HG02852 (cell line): ENCODE measurements around the gene EEF1A2.

Experiments used
- ATAC-seq: cut with Tn5 transposase; IDR thresholded peaks from one replicate; pipeline ENCODE4 v1.9.1; 2021; ENCODE audit warnings: mild to moderate bottlenecking, moderate library complexity; ENCODE audit not compliant: unreplicated experiment

Gene EEF1A2

GRCh38 chr20:63498960-63499337, at the start of gene EEF1A2:
Gene EEF1A2 (minus strand): TSS chr20:63499083. CDS start chr20:63497763, 1,320 bp downstream.
- no peak for ATAC-seq

DNA sequence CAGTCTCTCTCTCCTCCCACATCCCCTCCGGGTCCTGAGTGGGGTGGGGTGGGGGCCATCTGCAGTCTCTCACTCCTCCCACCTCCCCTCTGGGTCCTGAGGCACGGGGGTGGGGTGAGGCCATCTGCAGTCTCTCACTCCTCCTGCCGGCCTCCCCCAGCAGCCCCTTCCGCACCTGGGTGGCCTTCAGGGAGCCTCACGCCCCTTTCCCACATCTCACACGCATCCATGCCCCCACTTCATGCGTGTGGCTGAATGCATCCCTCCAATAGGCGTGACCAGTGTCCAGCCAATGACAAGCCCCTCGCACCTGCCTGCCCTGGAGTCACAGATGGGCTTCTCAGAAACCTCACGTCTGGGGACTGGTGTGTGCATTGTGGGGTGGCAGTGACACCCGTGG, 49.7 kb upstream of the EEF1A2 start:
- no peak for ATAC-seq

DNA sequence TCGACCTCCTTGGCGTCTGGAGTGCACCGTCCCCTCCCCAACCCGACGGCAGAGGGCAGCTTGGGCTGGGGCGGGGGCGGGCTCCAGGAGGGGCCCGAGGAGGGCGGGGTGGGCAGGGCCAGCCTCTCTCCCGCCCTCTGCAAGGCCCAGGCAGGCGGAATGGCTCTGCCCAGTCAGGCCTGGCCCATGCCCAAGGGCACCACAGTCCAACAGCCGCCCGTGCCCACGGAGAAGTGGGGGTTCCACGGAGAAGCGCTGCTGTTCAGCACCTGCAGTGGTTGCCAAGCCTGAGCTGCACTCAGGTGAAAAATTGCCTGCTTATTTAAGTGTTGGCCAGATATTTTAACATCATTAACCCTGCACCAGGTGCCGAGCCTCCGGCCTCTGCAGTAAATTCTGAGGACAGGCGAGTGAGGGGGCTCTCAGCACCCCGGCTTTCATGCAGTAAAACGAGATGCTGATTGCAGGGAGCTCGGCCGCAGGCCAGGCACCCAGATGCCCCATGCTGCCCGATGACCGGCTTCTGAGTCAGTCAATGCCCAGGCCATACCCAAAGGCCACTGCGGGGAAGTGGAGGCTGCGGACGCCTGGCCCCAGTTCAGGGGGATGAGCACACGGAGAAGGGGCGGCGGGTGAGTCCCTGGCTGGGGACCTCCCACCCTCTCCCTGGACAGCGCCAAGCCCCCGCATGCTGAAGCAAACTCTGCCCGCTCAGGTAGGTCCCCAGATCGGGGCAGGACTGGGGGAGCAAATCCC, 49.0 kb upstream of the EEF1A2 start, which contains the start of gene SRMS:
SRMS (minus strand) TSS at position 25 of the 756 bp plus-strand sequence. CDS start 286 bp downstream, outside the sequence.
- no peak for ATAC-seq

DNA sequence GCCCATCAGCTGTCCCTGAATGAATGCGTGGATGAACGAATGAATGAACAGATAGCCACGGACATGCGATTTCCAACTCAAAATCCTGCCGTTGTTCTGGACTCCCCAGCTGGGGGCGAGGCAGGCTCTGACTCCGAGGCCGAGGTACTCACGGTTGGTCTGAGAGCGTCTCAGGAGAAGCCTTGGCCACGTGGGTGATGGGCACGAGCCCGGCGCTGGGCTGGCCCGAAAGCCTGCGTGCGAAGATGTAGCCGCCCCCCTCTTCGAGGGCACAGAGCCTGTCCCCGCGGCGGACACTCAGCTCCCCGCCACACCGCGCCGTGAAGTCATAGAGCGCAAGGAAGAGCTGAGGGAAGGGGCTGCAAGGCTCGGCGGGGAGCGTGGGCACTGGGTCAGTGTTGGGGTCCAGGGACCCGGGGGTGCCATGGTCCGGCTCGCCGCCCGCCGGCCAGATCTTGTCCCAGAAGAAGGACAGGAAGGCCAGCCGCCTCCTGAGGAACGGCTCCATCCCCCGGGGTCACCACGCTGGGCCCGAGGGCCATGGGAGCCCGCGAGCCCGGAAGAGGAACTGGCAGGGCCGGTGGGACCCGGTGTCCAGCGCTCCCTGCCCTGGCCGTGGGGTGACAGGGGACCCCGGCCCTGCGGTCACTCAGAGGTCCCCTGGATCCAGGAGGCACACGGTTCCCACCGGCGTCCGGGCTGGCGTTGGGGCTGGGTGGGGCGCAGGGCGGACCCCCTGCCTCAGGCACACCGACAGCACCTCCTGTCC, 48.3 kb upstream of the EEF1A2 start:
- ATAC-seq = no peak

GRCh38 chr20:63546256-63546955, 47.5 kb upstream of the EEF1A2 start:
- ATAC-seq = no peak

GRCh38 chr20:63545814-63546213, 46.9 kb upstream of the EEF1A2 start:
- ATAC-seq = no peak

DNA sequence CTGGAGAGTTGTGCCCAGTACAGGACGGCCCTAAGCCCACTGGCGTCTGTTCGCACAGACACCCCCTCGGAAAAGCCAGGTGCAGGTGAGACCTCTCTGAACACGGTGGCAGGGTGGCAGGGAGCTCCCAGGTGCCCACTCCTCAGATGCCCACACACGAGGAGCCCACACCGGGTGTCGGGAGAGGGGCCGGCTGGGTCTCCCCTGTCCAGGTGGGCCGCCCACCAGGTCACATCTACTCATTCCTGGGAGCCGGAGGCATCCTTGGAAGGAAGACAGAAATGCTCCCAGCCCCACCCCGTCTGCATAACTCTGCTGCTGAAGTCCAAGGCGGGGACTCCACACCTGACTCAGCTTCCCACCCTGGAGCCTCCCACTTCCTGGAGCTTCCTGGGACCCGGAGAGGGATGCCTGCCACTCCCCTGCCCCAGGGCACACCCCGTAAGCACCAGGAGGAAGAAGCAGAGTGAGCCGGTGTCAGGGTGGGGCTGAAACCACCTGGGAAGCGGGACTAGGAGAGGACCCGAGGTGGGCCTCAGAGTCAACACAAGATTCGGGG, 46.2 kb upstream of the EEF1A2 start:
- ATAC-seq = no peak

DNA sequence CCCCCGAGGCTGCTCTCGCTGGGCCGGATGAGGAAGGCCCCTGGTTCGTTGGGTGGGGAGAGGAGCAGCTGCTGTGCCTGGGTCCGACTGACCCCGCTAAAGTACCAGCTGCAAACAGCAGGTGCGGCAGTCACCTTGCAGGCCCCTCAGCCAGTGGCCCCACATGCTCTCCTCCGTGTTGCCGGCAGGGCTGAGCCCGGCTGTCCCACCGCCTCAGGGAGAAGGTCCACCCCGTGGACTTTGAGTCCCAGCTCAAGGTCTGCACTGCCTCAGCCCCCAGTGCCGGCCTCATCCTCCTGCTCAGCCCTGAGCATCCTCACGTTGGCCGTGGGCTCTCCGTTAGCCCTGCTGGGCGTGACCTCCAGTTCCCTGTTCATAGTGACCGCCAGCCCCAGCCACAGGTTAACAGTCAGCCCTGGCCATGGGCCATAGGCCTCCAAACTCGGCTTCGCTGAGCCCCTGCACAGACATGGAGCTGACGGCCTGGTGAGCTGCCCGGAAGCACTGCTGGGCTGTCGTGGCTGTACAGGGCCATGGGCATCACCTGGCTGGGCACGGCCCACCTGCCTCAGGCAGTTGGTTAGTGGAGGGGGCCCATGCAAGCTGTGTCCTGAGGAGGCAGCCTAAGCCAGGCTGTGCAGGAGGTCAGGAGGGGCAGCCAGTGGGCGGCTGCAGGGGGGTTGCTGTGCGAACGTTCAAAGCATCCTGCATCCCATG, 45.5 kb upstream of the EEF1A2 start:
- ATAC-seq = no peak

DNA sequence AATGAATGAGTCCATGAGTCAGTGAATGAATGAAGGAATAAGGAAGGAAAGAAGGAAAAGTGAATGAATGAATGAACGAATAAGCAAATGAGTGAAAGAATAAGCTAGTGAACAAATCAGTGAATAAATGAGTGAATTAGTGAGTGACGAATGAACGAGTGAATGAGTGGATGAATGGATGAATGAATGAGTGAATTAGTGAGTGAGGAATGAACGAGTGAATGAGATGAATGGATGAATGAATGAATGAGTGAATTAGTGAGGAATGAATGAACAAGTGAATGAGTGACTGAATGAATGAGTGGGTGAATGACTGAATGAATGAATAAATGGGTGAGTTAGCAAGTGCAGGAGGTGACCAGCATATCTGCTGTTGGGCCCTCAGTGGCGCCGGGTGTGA, 44.9 kb upstream of the EEF1A2 start:
- no peak for ATAC-seq

DNA sequence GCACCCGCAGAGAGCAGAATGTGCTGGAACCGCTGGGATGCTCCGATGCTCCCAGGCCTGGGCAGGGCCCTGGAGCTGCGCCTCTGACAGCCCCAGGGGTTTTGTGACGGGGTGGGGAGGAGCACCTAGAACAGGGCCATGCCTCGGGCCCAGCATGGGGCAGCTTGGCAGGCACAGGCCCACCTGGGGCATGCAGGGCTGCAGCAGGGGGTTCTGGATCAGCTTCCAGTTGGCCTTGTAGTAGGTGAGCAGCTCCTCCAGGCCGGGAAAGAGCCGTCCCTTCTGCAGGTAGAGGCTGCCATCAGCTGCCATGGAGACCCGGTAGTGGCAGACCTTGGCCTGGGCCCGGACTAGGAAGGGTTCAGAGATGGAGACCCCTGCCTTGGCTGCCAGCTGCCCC, 44.2 kb upstream of the EEF1A2 start:
- no peak for ATAC-seq

GRCh38 chr20:63542696-63543095, 43.8 kb upstream of the EEF1A2 start:
- no peak for ATAC-seq

GRCh38 chr20:63542031-63542559, 43.2 kb upstream of the EEF1A2 start:
- no peak for ATAC-seq

GRCh38 chr20:63541371-63541770, 42.5 kb upstream of the EEF1A2 start:
- no peak for ATAC-seq

- no peak for ATAC-seq
Measured at GRCh38 chr20:63540417-63541186, 41.7 kb upstream of the EEF1A2 start.

DNA sequence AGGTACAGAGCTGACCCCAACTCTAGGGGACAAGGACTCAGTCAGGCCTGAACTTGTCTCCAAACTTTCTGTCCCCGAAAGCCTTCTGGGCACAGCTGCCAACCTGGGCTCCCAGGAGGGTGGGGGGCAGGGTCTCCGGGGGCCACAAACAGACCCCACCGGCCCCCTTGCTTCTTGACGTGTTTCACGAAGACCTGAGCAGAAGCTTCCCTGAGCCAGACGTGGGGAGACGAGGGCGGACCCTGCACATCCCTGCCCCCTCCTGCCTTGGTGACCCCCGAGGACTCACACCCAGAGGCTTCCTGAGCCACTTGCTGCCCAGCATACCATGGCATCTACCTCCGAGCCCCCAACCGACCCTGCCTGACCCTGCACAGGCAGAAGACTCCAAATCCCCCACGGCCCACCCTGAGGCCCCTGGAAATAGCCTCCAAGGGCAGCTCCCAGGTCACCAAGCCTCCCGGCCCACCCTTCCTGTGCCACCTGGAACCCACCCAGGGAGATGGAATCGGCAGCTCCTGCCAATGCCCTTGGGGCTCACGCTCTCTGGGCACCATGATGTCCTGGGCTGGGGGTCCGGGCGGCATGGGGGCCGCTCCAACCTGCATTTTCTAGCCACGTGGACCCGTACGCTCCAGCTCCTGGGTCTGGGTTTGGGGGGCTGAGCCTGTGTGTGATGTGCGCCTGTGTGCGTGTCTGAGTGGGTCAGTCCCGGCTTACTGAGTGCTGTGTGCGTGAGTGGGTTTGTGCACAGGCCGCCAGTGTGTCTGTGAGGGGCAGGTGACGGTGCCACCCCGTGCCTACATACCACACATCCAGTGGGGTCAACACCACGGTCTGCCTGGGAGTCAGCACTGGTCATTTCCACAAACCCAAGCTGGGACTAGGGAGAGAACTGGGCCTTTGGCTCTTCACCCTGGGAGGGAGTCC, 40.8 kb upstream of the EEF1A2 start:
- ATAC-seq = no peak

DNA sequence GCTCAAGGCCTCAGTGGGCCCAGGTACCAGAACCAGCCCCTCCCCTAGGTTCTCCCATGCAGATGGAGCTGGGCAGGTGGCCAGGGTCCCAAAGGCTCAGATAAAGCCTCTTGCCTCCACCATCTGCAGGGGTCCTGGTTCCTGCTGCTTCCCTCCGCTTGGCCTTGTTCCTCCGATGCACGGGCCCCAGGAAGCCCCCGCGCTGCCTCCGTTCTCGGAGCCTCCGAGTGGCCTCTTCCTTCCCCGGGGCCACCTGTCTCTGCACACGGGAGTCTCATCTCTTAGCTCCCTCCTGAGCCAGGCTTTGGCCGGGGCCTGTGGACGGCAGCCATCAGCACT, 40.2 kb upstream of the EEF1A2 start:
- no peak for ATAC-seq

DNA sequence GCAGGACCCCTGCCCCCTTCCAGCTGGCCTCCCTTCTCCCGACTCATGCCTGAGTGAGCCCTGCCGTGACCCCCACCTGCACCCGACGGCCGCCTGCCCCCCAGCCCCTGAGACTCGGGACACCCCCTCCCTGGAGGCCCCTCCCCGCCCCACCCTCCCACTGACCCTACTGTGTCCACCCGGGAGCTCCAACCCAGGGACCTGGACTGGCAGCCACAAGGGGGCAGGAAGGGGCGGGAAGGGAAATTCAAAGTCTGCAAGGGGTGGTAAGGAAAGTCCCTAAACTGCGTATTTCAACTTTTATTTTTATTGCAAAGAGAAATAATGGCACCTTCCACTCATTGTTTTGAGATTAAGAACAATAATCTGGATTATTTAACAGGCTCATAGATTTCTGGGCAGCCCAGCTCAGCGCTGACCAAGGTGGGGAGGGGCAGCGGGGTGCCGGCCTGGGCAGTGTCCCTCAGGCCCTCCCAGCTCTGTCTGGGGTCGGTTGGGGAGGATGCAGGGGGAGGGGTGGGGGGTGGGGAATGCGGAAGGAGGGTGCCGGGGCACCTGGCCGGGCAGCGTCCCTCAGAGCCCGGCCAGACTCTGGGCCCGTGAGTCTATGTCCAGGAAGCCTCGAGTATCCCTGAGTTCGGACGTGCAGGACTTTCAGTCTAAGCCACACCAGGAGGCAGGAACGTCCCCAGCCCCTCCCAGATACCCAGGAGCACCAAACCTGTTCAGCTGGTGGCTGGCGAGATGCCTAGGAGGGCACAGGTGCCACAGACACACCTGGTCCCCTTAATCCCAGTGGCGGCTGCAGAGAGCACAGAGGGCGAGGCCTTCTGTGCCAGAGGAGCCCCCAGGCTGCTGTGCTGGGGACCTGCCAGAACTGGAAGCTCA, 39.6 kb upstream of the EEF1A2 start:
- no peak for ATAC-seq
